ENCODE results near the gene TBCD. TPM values are rescaled to one million over a fixed set of nuclear protein-coding genes. Genes with fewer than 3 reads are reported as not detected.
"Not testable (repeated sequence)": the region's sequence is repeated elsewhere in the genome, so short reads cannot be mapped to it uniquely, and the experiment has no call there.

The TBCD gene
- total RNA-seq, 1 experiment from 2014 or later, result 13.6 TPM

DNA sequence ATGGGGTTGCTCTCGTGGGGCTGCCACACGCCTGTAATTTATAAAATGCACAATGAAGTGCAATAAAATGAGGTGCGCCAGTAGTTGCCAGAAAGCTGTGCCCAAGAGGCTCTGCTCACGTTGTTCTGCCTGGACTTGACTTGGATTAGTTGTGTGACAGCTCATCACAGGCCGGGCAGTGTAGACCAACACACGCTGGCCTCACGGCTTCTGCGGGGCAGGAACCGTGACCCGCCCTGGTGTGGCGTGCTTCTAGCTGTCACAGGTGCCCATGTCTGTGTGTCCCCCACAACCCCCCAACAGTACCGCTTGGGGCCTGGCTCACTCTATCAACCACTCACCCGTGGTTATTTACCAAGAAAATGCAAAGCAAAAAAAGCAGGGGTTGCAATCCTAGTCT lies 200.2 kb downstream of the TBCD start:
- DNase-seq (ENCODE audit: low read depth, low spot score), result no peak
- in situ Hi-C loops (cut with HindIII; ENCODE audit: low pct_unique_long_range_greater_than_20kb, low sequenced_read_pairs), result no loop called here

DNA sequence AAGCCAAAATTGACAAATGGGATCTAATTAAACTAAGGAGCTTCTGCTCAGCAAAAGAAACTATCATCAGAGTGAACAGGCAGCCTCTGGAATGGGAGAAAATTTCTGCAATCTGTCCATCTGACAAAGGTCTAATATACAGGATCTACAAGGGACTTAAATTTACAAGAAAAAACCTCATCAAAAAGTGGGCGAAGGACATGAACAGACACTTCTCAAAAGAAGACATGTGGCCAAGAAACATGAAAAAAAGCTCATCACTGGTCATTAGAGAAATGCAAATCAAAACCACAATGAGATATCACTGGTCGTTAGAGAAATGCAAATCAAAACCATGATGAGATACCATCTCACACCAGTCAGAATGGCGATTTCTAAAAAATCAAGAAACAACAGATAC lies 203.2 kb downstream of the TBCD start:
- in situ Hi-C loops (cut with HindIII; ENCODE audit: low pct_unique_long_range_greater_than_20kb, low sequenced_read_pairs); DNase-seq (ENCODE audit: low read depth, low spot score): not testable (repeated sequence)

DNA sequence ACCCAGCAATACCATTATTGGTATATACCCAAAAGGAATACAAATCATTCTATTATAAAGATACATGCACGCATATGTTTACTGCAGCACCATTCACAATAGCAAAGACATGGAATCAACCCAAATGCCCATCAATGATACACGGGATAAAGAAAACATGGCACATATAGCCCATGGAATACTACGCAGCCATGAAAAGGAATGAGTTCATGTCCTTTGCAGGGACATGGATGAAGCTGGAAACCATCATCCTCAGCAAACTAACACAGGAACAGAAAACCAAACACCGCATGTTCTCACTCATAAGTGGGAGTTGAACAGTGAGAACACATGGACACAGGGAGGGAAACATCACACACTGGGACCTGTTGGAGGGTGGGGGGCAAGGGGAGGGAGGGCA lies 203.8 kb downstream of the TBCD start:
- DNase-seq (ENCODE audit: low read depth, low spot score); in situ Hi-C loops (cut with HindIII; ENCODE audit: low pct_unique_long_range_greater_than_20kb, low sequenced_read_pairs): not testable (repeated sequence)

DNA sequence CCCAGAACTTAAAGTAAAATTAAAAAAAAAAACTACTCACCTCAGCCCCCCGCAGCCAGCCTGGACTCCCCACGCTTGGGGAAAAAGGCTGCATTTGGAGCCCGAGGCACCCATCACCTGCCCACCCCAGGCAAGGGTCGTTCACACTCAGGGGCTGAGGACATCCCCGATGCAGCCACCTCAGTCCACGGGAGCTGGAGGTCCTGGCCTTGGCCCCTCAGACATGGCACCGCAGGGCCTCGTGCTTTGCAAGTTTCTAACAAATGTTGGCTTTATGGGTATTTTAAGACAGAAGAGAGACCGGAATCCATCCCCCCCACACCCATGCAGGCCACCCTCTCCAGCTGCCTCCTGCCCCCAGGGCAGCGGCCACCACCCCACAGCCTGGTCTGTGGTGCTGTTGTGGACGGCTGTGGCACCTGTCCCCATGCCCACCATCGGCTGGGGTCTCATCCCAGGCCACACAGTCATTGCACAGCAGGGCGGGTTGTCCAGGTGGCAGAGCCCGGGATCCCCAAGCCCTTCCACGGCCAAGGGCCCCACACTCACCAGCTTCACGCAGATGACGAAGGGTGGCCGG lies 204.4 kb downstream of the TBCD start:
- no peak for DNase-seq (ENCODE audit: low read depth, low spot score)
- in situ Hi-C loops (cut with HindIII; ENCODE audit: low pct_unique_long_range_greater_than_20kb, low sequenced_read_pairs), result no loop called here

DNA sequence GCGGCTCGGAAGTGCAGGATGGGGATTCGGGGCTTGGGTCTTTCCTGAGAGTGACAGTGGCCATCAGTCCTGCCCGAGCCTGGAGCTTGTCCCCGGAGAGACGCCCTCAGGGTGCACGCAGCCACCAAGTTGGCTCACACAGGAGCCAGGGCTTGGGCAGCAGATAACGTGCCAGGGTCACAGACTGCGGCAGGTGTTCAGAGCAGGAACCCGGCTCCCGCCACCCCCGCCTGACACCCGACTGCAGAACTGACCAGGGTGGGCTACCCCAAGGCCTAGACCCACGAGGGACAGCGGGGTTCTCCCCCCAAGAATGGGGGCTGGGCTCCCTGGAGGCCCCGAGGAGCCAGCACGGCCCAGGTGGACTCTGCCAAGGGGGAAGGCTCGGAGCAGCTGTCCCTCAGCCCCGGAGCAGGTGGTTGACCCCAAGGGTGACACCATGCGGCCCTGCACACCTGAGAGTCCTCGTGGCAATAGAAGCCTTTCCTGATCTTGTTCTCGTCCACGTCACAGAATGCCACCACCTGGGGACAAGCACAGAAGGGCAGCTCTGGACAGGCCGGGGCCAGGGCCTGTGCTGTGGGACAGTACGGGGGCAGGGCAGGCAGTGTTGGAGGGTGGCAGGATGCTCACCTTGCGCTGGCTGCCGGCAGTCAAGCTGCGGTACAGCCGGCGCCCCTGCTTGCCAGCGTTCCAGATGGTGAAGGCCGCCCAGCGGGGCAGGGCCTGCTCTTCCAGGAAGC lies 205.0 kb downstream of the TBCD start:
- in situ Hi-C loops (cut with HindIII; ENCODE audit: low pct_unique_long_range_greater_than_20kb, low sequenced_read_pairs), result no loop called here
- DNase-seq (ENCODE audit: low read depth, low spot score), result no peak

DNA sequence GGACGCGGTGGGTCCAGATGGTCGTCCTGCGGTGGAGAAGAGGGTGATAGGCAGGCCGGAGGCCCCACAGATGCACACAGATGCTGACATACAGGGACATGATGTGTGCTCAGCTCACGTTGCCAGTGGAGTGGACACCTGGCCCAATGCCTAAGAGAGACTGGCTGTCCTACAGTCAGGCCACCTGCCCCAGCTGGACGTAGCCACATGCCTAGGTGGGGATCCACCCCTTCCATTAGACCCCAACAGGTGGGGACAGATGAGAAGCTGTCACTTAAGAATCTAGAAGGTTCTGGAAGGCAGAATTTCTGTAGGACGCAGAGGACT lies 205.6 kb downstream of the TBCD start:
- in situ Hi-C loops (cut with HindIII; ENCODE audit: low pct_unique_long_range_greater_than_20kb, low sequenced_read_pairs), result no loop called here
- no peak for DNase-seq (ENCODE audit: low read depth, low spot score)

DNA sequence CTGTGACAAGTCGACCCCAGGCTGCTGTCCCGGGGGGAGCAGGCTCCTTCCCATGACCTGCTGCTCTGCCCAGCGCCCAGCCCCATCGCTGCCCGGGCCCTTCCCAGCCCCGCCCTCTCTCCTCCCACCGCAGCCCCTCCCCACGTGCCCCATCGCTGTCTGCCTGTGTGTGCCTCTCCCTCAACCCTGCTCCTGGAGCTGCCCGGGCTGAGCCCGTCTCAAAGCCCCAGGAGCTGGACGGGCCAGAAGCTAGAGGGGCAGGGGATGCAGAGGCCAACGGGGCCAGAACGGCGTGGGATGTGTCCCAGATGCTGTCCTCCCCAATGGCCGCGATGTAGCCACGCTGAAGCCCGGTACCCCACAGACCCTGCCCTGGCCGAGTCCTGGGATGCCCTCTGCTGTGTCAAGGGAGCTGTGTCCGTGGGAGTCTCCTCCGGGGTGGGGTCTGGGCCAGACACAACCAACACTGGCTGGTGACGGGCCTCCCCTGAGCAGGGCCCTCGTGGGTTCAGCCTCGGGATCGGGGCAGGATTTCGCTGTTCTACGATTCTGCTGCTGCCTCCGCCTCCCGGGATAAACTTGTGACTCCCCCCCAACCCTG lies 206.2 kb downstream of the TBCD start:
- in situ Hi-C loops (cut with HindIII; ENCODE audit: low pct_unique_long_range_greater_than_20kb, low sequenced_read_pairs), result no loop called here
- no peak for DNase-seq (ENCODE audit: low read depth, low spot score)

DNA sequence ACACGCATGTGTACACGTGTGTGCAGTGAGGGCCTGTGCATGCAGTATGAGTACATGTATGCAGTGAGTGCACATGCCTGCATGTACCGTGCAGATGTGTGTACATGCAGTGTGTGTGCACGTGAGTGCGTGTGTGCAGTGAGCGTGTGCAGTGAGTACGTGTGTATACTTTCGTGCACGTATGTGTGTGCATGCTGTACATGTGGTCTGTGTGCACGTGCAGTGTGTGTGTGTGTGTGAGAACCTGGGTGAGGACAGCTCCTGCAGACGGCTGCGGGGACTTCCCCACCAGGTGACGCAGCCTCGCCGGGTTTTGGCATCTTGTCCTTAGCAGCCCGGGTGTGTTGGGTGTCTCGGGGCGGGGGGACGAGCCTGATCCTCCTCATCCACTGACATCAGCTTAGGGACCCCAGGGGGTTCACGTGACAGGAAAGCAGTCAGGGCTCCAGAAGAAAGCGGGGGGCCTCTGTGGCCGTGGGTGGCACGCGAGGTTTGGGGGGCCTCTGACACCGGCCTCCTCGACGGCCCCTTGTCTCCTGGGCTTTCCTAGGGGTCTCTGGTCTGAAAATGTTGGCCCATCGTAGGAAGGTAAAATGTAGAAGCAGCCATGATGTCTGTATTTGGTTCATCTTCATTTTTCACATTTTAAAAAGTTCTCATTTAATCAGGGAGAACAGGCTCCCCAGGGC lies 207.5 kb downstream of the TBCD start:
- DNase-seq (ENCODE audit: low read depth, low spot score), result no peak
- in situ Hi-C loops (cut with HindIII; ENCODE audit: low pct_unique_long_range_greater_than_20kb, low sequenced_read_pairs), result no loop called here

DNA sequence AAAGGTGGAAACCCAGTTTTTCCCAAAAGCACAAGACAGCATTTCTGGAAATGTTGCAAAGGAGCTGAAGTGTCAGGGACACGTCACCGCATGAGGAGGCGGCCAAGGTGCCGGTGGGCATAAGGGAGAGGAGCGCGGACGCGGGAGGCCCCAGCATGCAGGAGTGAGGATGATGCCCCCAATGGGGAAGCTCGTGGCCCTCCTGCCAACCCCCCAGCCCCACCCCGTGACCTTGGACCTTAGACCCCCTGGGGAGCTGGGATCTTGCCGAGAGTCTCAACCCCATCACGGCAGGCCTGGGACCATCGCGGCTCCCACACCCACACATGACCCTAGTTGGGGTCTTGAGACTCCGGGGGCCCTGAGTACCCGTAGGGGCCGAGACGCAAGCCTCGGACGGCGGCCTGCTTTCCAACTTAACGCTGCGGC lies 208.1 kb downstream of the TBCD start:
- in situ Hi-C loops (cut with HindIII; ENCODE audit: low pct_unique_long_range_greater_than_20kb, low sequenced_read_pairs), result no loop called here
- no peak for DNase-seq (ENCODE audit: low read depth, low spot score)

DNA sequence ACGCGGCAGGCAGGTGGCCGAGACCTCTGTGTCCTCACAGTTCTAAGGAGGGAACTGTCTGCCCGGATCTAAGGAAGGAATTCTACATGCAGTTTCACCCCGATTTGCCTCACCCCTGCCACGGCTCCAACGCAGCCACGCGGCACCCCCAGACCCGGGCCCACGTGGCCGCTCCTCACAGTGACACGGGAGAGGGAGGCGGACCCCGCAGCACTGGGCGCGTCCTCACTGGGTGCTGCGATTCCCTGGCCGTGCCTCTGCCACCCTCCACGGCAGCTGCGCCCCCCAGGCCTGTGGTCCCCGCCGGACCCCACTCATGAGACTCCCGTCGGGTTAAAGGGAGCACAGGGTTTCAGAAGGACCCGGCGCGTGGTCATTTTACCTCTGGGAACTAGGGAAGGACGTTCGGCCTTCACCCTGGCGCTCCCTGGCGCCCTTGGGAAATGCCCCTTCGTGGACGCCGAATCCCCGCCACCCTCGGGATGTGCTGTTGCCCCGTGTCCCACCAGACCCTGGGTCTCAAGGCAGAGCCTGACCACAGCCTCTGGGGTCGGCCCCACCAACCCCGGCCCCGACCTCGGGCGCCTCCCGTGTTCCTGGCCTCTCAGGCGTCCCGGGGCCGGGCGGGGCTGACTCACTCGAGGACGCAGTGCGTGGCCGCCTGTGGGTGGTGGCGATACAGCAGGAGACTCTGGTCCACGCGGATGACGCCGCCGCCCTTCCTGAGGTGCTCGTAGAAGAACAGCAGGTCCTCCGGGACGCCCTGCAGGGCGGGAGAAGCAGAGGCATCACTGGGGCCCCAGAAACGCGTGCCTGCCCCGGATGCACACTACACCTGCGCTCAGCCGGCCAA lies 208.8 kb downstream of the TBCD start:
- no peak for DNase-seq (ENCODE audit: low read depth, low spot score)
- in situ Hi-C loops (cut with HindIII; ENCODE audit: low pct_unique_long_range_greater_than_20kb, low sequenced_read_pairs), result no loop called here

DNA sequence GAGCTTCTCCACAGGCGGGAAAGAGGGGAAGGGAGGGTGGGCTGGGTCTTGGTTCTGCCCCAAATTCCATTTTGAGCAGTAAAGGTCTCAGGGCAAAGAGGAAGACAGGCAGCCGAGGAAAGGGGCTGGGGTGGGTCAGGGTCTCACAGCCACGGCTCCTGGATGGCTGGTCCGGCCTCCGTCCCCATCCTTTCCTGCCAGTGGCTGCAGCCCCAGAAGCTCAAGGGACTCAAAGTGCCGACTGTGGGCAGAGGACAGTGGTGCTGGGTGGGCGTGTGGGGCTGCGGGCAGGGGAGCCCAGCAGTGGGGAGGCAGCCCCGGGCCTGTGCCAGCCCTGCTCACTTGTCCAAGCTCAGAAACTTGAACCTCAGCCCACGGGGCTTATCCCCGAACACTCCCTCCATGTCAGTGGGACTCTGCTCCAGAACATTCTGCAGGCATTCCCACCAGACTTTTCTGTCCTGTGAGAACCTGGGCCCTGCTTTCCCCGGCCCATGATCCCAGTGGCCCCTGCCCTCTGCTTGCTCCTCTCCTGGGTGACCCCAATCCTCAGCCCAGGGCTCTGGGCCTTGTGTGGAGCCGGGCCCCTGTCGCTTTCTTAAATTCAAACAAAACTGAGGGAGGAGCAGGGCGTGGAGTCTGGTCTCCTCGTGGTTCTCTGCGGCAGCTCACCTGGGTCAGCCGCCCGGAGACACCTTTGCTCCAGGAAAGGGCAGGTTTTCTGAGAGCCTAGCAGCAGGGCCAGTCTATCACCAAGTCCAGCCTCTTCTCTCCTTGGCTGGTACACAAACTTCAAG lies 209.7 kb downstream of the TBCD start:
- no peak for DNase-seq (ENCODE audit: low read depth, low spot score)
- in situ Hi-C loops (cut with HindIII; ENCODE audit: low pct_unique_long_range_greater_than_20kb, low sequenced_read_pairs), result no loop called here

DNA sequence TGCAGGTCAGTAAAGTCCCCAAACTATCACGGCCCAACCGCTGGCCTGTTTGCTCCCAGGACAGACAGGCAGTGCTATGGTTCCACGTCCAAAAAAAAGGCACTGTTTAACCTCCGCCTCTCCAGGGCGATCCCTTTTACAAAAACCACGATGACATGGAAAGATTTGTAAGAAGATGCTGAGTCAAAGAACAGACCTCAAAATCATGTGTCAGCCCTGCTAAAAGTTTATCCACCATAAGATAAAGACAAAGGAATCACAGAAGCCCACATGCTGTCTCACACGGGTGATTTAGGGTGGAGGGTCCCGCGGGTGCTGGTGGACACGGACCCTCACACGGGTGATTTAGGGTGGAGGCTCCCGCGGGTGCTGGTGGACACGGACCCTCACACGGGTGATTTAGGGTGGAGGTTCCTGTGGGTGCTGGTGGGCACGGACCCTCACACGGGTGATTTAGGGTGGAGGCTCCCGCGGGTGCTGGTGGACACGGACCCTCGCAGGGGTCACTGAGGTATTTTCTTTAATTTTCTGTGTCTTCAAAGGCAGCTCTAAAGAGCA lies 210.4 kb downstream of the TBCD start:
- DNase-seq (ENCODE audit: low read depth, low spot score), result no peak
- in situ Hi-C loops (cut with HindIII; ENCODE audit: low pct_unique_long_range_greater_than_20kb, low sequenced_read_pairs), result no loop called here

DNA sequence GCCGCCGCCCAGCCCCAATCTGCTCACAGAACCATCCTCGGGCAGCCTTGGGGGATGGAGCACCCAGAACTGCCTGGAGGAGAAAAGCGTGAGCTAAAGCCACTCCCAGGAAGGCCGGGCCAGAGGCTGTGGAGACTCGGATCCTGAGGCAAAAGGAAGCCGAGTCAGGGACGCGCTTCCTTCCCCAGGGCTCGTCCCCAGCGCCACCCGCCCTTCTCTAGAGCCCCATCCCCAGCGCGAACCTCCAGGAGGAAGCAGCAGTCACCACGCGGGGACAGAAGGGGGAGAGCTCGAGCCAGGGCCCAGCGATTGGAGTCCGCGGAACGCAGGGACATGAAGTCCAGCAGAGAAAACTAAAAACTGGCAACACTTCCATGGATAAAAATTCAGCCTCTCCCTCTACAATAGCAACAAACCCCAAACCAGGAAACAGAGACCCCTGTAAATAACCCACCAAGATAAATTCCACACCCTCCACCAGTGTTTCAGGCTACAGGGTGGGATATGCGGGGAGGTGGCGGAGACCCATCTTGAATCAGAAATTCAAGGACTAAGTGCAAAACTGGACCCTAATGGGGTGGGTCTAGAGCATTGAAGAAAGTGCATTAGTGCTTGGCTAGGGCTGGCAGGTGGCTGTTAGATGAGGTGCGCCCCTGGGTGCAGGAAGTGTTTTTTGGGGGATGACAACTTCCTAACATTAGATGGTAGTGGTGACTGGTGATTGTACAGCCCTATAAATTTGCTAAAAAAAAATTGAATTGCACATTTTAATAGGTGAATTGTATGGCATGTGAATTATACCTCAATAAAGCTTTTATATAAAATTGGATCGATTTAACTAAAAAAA lies 211.5 kb downstream of the TBCD start:
- in situ Hi-C loops (cut with HindIII; ENCODE audit: low pct_unique_long_range_greater_than_20kb, low sequenced_read_pairs), result no loop called here
- peak; percentile 44 for DNase-seq (ENCODE audit: low read depth, low spot score)

DNA sequence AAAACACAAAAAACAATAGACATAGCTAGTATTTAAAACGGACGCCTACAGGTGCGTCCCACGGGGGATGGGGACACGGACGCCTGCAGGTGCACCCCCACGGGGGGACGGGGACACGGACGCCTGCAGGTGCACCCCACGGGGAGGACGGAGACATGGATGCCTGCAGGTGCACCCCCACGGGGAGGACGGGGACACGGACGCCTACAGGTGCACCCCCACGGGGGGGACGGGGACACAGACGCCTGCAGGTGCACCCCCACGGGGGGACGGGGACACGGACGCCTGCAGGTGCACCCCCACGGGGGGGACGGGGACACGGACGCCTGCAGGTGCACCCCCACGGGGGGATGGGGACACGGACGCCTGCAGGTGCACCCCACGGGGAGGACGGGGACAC lies 212.6 kb downstream of the TBCD start:
- in situ Hi-C loops (cut with HindIII; ENCODE audit: low pct_unique_long_range_greater_than_20kb, low sequenced_read_pairs); DNase-seq (ENCODE audit: low read depth, low spot score): not testable (repeated sequence)

DNA sequence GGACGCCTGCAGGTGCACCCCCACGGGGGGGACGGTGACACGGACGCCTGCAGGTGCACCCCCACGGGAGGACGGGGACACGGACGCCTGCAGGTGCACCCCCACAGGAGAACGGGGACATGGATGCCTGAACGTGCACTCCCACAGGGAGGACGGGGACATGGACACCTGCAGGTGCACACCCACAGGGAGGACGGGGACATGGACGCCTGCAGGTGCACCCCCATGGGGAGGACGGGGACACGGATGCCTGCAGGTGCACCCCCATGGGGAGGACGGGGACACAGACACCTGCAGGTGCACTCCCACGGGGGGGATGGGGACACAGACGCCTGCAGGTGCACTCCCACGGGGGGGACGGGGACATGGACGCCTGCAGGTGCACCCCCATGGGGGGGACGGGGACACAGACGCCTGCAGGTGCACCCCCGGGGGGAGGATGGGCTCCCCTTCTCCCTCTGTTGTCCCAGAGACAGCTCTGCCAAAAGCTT lies 213.0 kb downstream of the TBCD start:
- DNase-seq (ENCODE audit: low read depth, low spot score), result no peak
- in situ Hi-C loops (cut with HindIII; ENCODE audit: low pct_unique_long_range_greater_than_20kb, low sequenced_read_pairs), result no loop called here

DNA sequence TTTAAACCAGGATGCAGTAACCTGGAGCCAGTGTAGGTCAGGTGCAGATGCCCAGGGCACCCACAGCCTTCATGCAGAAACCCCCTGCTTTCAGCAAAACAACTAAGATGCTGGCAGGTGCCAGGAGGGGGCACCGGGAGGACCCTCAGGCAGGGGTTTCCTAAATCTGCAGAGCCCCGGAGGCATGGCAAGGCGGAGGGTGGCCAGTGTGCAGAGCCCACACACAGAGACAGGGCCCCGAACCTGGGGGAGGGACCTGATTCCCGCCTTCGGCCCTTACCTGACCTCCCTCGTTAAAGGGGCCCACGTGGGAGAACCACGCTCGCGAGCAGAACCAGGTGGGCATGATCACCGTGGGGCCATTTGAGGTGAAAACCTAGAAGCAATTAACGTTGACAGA lies 213.5 kb downstream of the TBCD start:
- in situ Hi-C loops (cut with HindIII; ENCODE audit: low pct_unique_long_range_greater_than_20kb, low sequenced_read_pairs), result no loop called here
- no peak for DNase-seq (ENCODE audit: low read depth, low spot score)
